Stimulated activated naive CD8-positive, alpha-beta T cell treated with anti-CD3 and anti-CD28 coated beads, Interleukin-15, Interleukin-2, amounts not matched to agents 100 ng/mL and 50 ng/mL, for 24 hours (primary cell): ENCODE measurements around the gene HTRA1.

Experiments used
- H3K27ac Mint-ChIP-seq: one replicate; pipeline ENCODE4 v1.8.0; 2021; ENCODE audit warnings: mild to moderate bottlenecking, mixed read lengths
- H3K27me3 Mint-ChIP-seq: one replicate; pipeline ENCODE4 v1.8.0; 2021; ENCODE audit warnings: mixed read lengths
- H3K36me3 Mint-ChIP-seq: one replicate; pipeline ENCODE4 v1.8.0; 2021; ENCODE audit warnings: low read depth, mixed read lengths
- H3K4me1 Mint-ChIP-seq: one replicate; pipeline ENCODE4 v1.8.0; 2021; ENCODE audit warnings: low read depth, mixed read lengths
- H3K4me3 Mint-ChIP-seq: one replicate; pipeline ENCODE4 v1.8.0; 2021; ENCODE audit warnings: mild to moderate bottlenecking, mixed read lengths
- H3K9me3 Mint-ChIP-seq: one replicate; pipeline ENCODE4 v1.8.0; 2021; ENCODE audit warnings: mixed read lengths

HTRA1 gene

DNA sequence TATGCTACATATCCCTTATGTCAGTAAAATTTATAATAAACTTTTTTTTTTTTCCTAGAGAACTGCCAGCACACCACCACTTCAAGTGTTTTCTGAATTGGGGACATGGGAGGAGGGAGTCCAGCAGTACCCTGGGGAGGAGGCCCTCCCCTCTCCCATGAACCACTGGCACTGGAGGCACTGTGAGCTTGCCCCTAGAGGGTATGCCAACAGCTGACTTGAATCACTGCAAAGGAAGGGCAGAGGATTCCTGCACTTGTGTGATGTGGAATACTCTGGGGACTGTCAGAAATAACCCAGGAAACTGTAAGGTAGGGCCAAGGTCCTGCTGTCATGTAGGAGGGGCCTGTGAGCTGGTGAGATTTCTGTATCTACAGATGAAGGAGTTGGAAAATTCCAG, 15.4 kb upstream of the HTRA1 start:
- H3K4me3 Mint-ChIP-seq, result no peak overlapping the region
- H3K4me1 Mint-ChIP-seq, result no peaks in the 10 kb centered on the region
- H3K27me3 Mint-ChIP-seq, result peaks cover 23% of the 10 kb centered on the region
- no peak overlapping the region for H3K27ac Mint-ChIP-seq
- H3K36me3 Mint-ChIP-seq, result no peaks in the 10 kb centered on the region
- no peaks in the 10 kb centered on the region for H3K9me3 Mint-ChIP-seq

DNA sequence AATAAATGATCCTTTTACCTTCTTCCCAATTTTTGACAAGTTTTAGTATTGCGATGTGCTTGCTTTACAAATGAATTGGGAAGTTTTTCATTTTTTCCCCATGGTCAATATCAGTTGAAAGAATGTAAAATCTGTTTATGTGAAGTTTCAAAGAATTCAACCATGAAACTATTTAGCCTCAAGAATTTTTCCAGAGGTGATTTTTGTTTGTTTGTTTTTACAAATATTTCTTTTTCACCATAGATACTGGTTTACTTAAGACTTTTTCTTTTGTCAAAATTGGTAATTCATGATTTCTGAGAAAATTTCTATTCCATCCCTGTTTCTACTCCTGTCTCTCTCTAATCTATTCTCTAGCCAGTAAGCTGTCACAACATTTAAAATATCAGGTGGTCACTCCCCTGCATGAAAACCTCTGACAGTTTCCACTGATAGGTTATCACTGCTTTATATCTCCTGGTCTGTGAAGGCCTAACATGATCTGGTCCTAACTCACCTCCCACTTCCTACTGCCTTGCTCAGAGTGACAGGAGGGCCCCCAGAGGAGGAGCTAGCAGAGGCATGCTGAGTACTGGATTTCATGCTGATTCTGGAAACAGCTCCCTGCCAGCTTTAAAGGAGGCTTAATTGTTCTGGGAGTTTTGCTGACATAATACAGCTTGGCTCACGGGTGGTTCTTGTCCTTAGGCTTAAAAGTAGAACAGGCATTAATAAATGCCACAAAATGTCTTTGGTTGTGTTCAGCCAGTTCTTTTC, 14.5 kb upstream of the HTRA1 start:
- peaks cover 28% of the 10 kb centered on the region for H3K27me3 Mint-ChIP-seq
- no peaks in the 10 kb centered on the region for H3K9me3 Mint-ChIP-seq
- no peaks in the 10 kb centered on the region for H3K4me1 Mint-ChIP-seq
- H3K27ac Mint-ChIP-seq, result no peak overlapping the region
- H3K36me3 Mint-ChIP-seq, result no peaks in the 10 kb centered on the region
- H3K4me3 Mint-ChIP-seq, result no peak overlapping the region

DNA sequence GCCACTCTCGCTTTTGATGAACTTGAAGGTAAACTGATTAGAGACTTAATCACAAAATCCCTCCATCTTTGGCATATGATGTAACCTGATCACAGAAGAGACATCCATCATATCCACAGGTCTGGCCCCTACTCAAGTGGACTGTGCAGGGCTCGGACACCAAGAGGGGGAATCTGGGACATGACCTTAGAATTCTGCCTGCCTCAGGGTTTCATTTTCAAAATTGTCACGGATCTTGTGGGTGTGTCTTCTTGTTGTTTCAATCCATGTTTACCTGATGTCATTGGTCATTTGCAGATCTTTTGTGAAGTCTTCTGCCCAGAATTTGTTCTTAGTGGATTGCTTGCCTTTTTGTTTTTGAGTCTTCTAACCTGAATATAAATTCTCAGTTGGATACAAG, 12.8 kb upstream of the HTRA1 start:
- Mint-ChIP-seq H3K36me3 (no peaks in the 10 kb centered on the region), H3K4me3 (no peak overlapping the region), H3K27me3 (peaks cover 33% of the 10 kb centered on the region), H3K27ac (no peak overlapping the region), H3K9me3 (no peaks in the 10 kb centered on the region), H3K4me1 (no peaks in the 10 kb centered on the region)

DNA sequence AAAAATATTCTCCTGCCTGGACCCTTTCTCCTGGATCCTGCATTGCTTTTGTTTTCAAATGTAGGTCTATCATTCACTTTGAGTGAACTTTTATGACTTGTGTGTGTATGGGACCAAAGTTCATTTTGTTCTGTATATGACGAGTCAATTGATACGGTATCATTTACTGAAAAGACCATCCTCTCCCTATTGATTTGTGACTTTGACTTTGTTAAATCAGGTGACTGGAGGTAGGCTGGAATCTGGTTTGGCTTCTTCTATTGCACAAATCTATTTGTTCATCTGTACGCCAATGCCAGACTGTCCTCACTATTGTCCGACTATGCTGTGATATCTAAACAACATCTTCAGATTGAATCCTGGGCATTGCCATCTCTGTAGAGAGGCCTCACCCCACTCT, 12.2 kb upstream of the HTRA1 start:
- Mint-ChIP-seq H3K4me1 (no peaks in the 10 kb centered on the region), H3K36me3 (no peaks in the 10 kb centered on the region), H3K27me3 (peaks cover 33% of the 10 kb centered on the region), H3K27ac (no peak overlapping the region), H3K4me3 (no peak overlapping the region), H3K9me3 (no peaks in the 10 kb centered on the region)

DNA sequence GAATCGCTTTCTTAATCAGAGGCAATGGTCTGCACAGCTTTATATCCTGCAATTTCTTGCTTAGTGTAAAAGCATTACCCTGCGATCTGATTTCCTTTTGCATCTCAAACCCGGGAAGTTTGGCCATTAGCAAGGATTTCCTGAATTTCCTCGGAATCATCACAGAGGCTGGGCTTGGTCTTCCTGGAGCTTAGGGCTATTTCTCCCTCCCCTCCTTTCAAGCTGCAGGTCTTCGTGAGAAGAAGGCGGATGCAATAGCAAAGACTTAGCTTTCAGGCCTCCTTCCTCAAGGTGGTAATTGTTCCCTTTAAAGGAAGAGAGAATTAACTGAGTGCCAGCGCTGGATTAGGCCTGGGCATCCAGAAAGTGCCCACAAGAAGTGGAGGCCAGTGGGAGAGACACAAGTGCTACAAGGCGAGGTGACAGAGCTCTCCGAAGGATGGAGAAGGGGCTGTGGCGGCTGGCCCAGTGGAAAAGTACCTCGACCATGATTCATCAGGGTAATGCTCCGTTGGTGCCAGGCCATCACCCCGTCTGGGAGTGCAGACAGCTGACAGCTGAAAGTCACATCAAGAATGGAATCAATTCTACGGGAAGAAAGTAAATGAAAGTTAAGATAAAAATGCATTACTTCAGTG, 10.9 kb upstream of the HTRA1 start:
- H3K4me3 Mint-ChIP-seq, result no peak overlapping the region
- H3K9me3 Mint-ChIP-seq, result no peaks in the 10 kb centered on the region
- no peaks in the 10 kb centered on the region for H3K36me3 Mint-ChIP-seq

DNA sequence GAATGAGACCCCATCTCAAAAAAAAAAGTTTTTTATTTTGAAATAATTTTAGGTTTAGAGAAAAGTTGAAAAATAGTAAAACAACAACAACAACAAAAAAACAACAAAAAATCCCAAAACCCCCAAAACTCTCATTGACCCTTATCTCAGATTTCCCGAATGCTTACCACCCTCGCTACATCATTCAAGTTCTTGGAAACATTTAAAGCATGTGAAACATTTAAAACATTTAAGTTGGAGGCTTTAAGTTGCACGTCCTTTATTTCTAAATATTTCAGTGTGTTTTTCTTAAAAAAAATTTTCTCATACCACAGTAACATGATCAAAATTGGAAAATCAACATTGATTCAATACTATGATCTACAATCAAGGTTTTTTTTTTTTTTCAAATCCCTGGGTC, 7.3 kb upstream of the HTRA1 start:
- Mint-ChIP-seq H3K27me3 (peaks cover 38% of the 10 kb centered on the region), H3K9me3 (no peaks in the 10 kb centered on the region), H3K4me1 (no peaks in the 10 kb centered on the region), H3K4me3 (no peak overlapping the region), H3K36me3 (no peaks in the 10 kb centered on the region), H3K27ac (no peak overlapping the region)

More for the DNA sequence above, 10.9 kb upstream of the HTRA1 start:
- Mint-ChIP-seq H3K27ac (no peak overlapping the region), H3K27me3 (peaks cover 29% of the 10 kb centered on the region), H3K4me1 (no peaks in the 10 kb centered on the region)

DNA sequence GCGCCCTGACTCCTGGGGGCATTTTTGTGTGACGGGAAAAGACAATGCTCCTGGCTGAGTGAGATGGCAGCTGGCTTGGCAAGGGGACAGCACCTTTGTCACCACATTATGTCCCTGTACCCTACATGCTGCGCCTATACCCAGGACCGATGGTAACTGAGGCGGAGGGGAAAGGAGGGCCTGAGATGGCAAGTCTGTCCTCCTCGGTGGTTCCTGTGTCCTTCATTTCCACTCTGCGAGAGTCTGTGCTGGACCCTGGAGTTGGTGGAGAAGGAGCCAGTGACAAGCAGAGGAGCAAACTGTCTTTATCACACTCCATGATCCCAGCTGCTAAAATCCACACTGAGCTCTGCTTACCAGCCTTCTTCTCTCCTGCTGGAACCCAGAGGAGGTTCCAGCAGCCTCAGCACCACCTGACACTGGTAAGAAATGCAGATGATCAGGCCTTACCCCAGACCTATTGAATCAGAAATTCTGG, 6.7 kb upstream of the HTRA1 start, which contains the start of gene ARMS2:
Gene ARMS2 (plus strand): TSS at position 51 of the 478 bp plus-strand sequence. CDS start 75 bp downstream, at position 126.
- Mint-ChIP-seq H3K9me3 (no peaks in the 10 kb centered on the region), H3K4me3 (no peak within 1 kb of the TSS), H3K36me3 (no peaks in the 10 kb centered on the region), H3K4me1 (no peaks in the 10 kb centered on the region), H3K27me3 (peaks cover 40% of the 10 kb centered on the region), H3K27ac (no peak within 1 kb of the TSS)

DNA sequence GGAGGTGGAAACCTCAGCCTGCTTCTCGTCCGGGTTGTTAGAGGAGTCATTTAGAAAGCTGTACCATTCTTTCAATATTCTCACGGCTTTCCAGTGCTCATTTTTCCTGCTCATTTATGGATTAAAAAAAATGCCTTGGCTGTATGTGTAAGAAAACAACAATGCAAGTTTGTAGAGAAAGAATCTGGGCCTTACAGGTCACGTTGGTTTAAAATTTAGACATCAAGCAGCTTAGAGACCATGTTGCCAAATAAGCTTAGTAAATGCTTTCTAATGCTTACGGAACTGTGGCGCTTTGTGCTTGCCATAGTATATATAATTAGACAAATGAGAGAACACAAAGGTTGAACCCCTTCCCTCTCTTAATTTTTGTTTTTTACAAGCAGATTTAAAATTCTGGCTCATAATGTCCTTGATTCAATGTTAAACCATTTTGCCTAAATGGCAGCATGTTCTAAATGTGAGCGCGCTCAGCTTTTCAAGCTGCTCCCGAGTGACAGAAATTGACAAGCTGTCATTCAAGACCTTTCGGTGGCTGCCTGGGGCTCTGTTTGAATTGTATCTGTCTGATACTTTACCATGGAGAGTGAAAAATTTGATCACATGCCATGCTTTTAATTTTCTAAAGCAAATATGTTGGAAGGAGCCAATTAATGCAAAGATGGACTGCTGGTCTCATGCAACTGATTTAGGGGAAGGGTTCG, 5.8 kb upstream of the HTRA1 start:
- H3K27ac Mint-ChIP-seq, result no peak overlapping the region
- no peak overlapping the region for H3K4me3 Mint-ChIP-seq
- peaks cover 44% of the 10 kb centered on the region for H3K27me3 Mint-ChIP-seq
- H3K4me1 Mint-ChIP-seq, result peaks cover 1% of the 10 kb centered on the region
- H3K9me3 Mint-ChIP-seq, result no peaks in the 10 kb centered on the region
- no peaks in the 10 kb centered on the region for H3K36me3 Mint-ChIP-seq

DNA sequence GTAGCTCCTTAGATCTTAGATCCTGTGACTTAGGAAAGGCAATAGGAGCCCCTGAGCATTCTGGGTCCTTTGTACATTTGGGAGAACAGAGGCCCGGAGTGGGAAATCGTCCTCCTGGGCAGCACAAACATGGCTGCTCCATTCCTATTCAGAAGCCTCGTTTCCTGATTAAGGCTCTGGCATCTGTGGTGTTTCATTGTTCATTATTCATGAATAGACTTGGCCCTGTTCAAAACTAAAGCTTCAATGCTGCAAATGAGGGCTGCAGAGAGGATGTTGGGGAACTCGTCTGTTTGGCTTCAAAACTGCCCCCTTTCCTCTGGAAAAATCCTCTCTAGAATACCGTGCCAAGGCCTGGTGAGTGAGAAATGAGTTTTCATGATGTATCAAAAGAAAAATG, 3.4 kb upstream of the HTRA1 start:
- H3K27ac Mint-ChIP-seq, result no peak overlapping the region
- H3K9me3 Mint-ChIP-seq, result no peaks in the 10 kb centered on the region
- H3K27me3 Mint-ChIP-seq, result peaks cover 41% of the 10 kb centered on the region

DNA sequence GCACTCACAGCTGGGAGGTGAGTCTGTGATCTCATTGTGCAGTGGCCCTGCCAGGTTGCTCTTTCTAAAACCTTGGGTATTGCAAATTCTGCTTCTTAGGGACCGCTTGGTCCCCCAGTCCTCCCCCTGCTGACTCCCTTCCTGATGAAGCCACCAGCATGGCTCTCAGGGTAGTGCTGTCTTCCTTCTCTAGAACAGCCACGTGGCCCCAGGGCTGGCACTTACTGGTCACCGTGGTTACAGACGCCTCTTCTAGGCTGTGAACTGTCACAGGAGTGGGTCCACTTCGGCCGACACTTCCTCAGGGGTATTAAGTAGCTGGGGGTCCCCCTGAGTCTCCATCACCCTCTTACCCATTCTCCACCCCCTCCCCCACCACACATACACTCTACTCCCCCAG, 2.7 kb upstream of the HTRA1 start:
- Mint-ChIP-seq H3K27ac (no peak overlapping the region), H3K36me3 (no peaks in the 10 kb centered on the region), H3K27me3 (peaks cover 49% of the 10 kb centered on the region), H3K9me3 (no peaks in the 10 kb centered on the region), H3K4me3 (no peak overlapping the region), H3K4me1 (peaks cover 11% of the 10 kb centered on the region)

More for the DNA sequence above, 3.4 kb upstream of the HTRA1 start:
- H3K4me1 Mint-ChIP-seq, result peaks cover 11% of the 10 kb centered on the region
- H3K4me3 Mint-ChIP-seq, result no peak overlapping the region
- H3K36me3 Mint-ChIP-seq, result no peaks in the 10 kb centered on the region

DNA sequence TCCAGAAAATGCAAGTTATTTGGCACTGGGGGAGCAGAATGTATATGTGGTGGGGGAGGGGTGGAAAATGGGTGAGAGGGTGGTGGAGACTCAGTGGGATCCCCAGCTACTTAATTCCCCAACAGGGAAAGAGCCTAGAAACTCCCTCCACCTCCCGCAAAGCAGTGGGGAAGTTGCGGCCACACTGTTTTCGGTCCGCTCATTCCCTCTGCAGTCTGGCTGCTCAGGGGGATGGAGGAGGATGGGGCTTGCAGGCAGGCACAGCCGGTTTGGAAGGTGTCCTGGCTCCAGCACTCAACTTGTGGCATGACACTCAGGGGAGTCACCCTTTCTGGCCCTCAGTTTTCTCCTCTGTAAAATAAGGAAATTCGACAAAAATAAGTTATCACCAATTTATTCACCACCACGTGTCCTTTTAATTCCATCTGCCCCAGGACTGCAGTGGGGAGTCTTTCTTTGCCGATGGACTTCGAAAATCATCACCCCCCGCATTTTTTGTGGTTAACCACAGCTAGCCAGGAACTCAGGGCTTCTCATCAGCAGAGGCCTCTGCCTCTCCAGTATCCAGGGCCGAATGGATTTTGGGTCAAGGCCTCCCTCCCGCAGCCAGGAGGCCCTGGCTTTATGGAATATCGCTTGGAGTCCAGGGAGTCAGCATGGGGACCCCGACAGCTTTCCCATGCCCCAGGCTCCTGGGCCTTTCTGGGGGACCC, 1.6 kb upstream of the HTRA1 start:
- Mint-ChIP-seq H3K27me3 (peaks cover 57% of the 10 kb centered on the region), H3K4me3 (no peak overlapping the region), H3K36me3 (no peaks in the 10 kb centered on the region), H3K4me1 (peaks cover 11% of the 10 kb centered on the region), H3K9me3 (no peaks in the 10 kb centered on the region), H3K27ac (no peak overlapping the region)

DNA sequence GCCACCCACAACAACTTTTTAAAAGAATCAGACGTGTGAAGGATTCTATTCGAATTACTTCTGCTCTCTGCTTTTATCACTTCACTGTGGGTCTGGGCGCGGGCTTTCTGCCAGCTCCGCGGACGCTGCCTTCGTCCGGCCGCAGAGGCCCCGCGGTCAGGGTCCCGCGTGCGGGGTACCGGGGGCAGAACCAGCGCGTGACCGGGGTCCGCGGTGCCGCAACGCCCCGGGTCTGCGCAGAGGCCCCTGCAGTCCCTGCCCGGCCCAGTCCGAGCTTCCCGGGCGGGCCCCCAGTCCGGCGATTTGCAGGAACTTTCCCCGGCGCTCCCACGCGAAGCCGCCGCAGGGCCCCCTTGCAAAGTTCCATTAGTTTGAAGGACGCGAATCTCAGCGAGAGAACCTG, 461 bp upstream of the HTRA1 start:
- Mint-ChIP-seq H3K4me3 (peak overlapping the region; percentile 26), H3K27me3 (peaks cover 66% of the 10 kb centered on the region), H3K4me1 (peaks cover 11% of the 10 kb centered on the region), H3K36me3 (no peaks in the 10 kb centered on the region), H3K27ac (no peak overlapping the region), H3K9me3 (no peaks in the 10 kb centered on the region)

DNA sequence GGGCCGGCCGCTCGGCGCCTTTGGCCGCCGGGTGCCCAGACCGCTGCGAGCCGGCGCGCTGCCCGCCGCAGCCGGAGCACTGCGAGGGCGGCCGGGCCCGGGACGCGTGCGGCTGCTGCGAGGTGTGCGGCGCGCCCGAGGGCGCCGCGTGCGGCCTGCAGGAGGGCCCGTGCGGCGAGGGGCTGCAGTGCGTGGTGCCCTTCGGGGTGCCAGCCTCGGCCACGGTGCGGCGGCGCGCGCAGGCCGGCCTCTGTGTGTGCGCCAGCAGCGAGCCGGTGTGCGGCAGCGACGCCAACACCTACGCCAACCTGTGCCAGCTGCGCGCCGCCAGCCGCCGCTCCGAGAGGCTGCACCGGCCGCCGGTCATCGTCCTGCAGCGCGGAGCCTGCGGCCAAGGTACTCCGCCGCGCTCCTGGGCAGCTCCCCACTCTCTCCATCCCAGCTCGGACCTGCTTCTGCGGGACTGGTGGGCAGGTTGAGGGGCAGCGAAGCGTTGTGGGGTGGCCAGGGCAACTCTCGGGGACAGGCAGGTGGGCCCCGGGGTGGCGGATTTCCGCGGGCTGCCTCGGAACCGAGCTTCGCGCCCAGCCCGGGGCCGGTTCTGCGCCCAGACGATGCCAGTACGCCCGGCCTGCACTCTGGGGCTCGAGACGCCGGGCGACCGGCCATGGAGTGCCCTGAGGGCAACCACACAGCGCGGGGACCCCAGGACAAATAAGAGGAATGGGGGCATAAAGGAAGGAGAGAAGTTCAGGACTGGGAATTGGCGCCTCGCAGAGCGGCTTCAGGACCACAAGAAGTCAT, 578 bp downstream of the HTRA1 start:
- no peaks in the 10 kb centered on the region for H3K36me3 Mint-ChIP-seq
- H3K9me3 Mint-ChIP-seq, result no peaks in the 10 kb centered on the region
- peaks cover 11% of the 10 kb centered on the region for H3K4me1 Mint-ChIP-seq
- H3K27ac Mint-ChIP-seq, result no peak overlapping the region
- peak overlapping the region; percentile 80 for H3K4me3 Mint-ChIP-seq
- H3K27me3 Mint-ChIP-seq, result peaks cover 65% of the 10 kb centered on the region
